Bronchial epithelial cell (primary cell): ENCODE results near the gene TMEM143. TPM values are rescaled to one million over a fixed set of nuclear protein-coding genes. Genes with fewer than 3 reads are reported as not detected.
A peak's percentile ranks its signal among the peaks of the same experiment; 100 is the strongest.

Experiments
- DNase-seq: peaks from one replicate; pipeline ENCODE4 v3.0.0-alpha.2; 2010; ENCODE audit warnings: low read depth
- FAIRE-seq: peaks from 2 replicates; lab custom pipeline; 2011; peaks lifted over from hg19 to GRCh38; lab: Jason Lieb, UNC
- H3K27me3 ChIP-seq: 2 replicates; pipeline ENCODE4 v1.5.1; 2011; ENCODE audit warnings: low read length; ENCODE audit not compliant: control insufficient read depth, insufficient read depth
- H3K36me3 ChIP-seq: 2 replicates; pipeline ENCODE4 v1.5.1; 2011; ENCODE audit warnings: low read length; ENCODE audit not compliant: control insufficient read depth, insufficient read depth
- H3K4me3 ChIP-seq: 2 replicates; pipeline ENCODE4 v1.5.1; 2011; ENCODE audit warnings: mild to moderate bottlenecking, low read depth, low read length, control low read depth
- CTCF ChIP-seq: IDR thresholded peaks from 2 replicates; pipeline ENCODE4 v1.5.1; 2011; ENCODE audit warnings: mild to moderate bottlenecking, moderate library complexity, low read length, control low read depth, inconsistent platforms; ENCODE audit not compliant: insufficient read depth, severe bottlenecking
- total RNA-seq: library from RNA; depleted of rRNA; stranded (reverse); fragments of >200 nt; gene quantifications from 2 replicates; pipeline ENCODE4 v1.2.1, GENCODE V29; 2014

TMEM143 gene
- total RNA-seq, 1 donor from 2014 or later: 0.79 TPM

GRCh38 chr19:48367855-48368254, 4.1 kb upstream of the TMEM143 start:
- Histone ChIP-seq H3K4me3 (no peak overlapping the region), H3K27me3 (no peaks in the 10 kb centered on the region), H3K36me3 (no peaks in the 10 kb centered on the region)
- no peak for DNase-seq
- TF ChIP-seq CTCF: no peak
- no peak for FAIRE-seq

GRCh38 chr19:48365602-48366001, 1.9 kb upstream of the TMEM143 start:
- DNase-seq (no peak), FAIRE-seq (no peak)
- Histone ChIP-seq H3K27me3 (no peaks in the 10 kb centered on the region), H3K36me3 (no peaks in the 10 kb centered on the region), H3K4me3 (no peak overlapping the region)
- TF ChIP-seq CTCF: no peak

GRCh38 chr19:48364598-48365348, 1.0 kb upstream of the TMEM143 start:
- no peaks in the 10 kb centered on the region for H3K36me3 ChIP-seq
- no peak for FAIRE-seq
- peak overlapping the region; percentile 51 for H3K4me3 ChIP-seq
- TF ChIP-seq CTCF: no peak
- no peak for DNase-seq
- no peaks in the 10 kb centered on the region for H3K27me3 ChIP-seq

GRCh38 chr19:48363500-48363809, 285 bp downstream of the TMEM143 start:
- no peaks in the 10 kb centered on the region for H3K27me3 ChIP-seq
- TF ChIP-seq CTCF: no peak
- peak overlapping the region; percentile 51 for H3K4me3 ChIP-seq
- no peak for DNase-seq
- FAIRE-seq: no peak
- H3K36me3 ChIP-seq: no peaks in the 10 kb centered on the region

- peak overlapping the region; percentile 51 for H3K4me3 ChIP-seq
- H3K27me3 ChIP-seq: no peaks in the 10 kb centered on the region
- H3K36me3 ChIP-seq: no peaks in the 10 kb centered on the region
- DNase-seq: peak; percentile 90
- peak; percentile 40 for FAIRE-seq
- TF ChIP-seq CTCF: no peak
These were observed 832 bp downstream of the TMEM143 start for GRCh38 chr19:48362716-48363499.
